Measurements from ENCODE around the gene EIF4B.

The EIF4B gene

GRCh38 chr12:53058674-53059433 lies 52.6 kb downstream of the EIF4B start:
- no peak for DNase-seq

- no peak for DNase-seq
These were observed 53.3 kb downstream of the EIF4B start for GRCh38 chr12:53059434-53060063.

GRCh38 chr12:53060064-53060720 lies 53.9 kb downstream of the EIF4B start:
- DNase-seq, result no peak

- DNase-seq, result no peak
These were observed 54.5 kb downstream of the EIF4B start for GRCh38 chr12:53060721-53061276.

- DNase-seq, result no peak
These were observed 55.3 kb downstream of the EIF4B start for GRCh38 chr12:53061404-53062010.

GRCh38 chr12:53062011-53062961 lies 56.0 kb downstream of the EIF4B start:
- no peak for DNase-seq

- DNase-seq, result no peak
These were observed 56.9 kb downstream of the EIF4B start for GRCh38 chr12:53062977-53063707.

- DNase-seq, result peak; percentile 72
These were observed 57.7 kb downstream of the EIF4B start for GRCh38 chr12:53063708-53064612.

GRCh38 chr12:53064613-53065436 lies 58.6 kb downstream of the EIF4B start:
- no peak for DNase-seq

- no peak for DNase-seq
These were observed 59.2 kb downstream of the EIF4B start for GRCh38 chr12:53065470-53065869.

GRCh38 chr12:53065975-53066931 lies 60.0 kb downstream of the EIF4B start:
- DNase-seq, result peak; percentile 79

- DNase-seq, result peak; percentile 39
These were observed 61.1 kb downstream of the EIF4B start for GRCh38 chr12:53067074-53067992.

- no peak for DNase-seq
These were observed 61.9 kb downstream of the EIF4B start for GRCh38 chr12:53067993-53068770.

GRCh38 chr12:53068811-53069585 lies 62.7 kb downstream of the EIF4B start:
- no peak for DNase-seq
